Suprapubic skin (tissue), 4 donors: ENCODE results near the gene FAM120B. TPM values are rescaled to one million over a fixed set of nuclear protein-coding genes. Genes with fewer than 3 reads are reported as not detected.

Experiments
- DNase-seq, 2 donors: peaks; one replicate each; pipeline ENCODE4 v3.0.0-alpha.2; 2019; ENCODE audit warnings: low spot score in 2 of 2
- H3K27ac ChIP-seq: fragments of 200-600 bp; sonication (generic); one replicate; pipeline ENCODE4 v1.5.1; 2019
- H3K27me3 ChIP-seq: fragments of 200-600 bp; sonication (generic); one replicate; pipeline ENCODE4 v1.5.1; 2019
- H3K36me3 ChIP-seq: fragments of 200-600 bp; sonication (generic); one replicate; pipeline ENCODE4 v1.5.1; 2019
- H3K4me1 ChIP-seq: fragments of 200-600 bp; sonication (generic); one replicate; pipeline ENCODE4 v1.5.1; 2019
- H3K4me3 ChIP-seq: fragments of 200-600 bp; sonication (generic); one replicate; pipeline ENCODE4 v1.5.1; 2019; ENCODE audit warnings: mild to moderate bottlenecking
- H3K9me3 ChIP-seq: fragments of 200-600 bp; sonication (generic); one replicate; pipeline ENCODE4 v1.5.1; 2019
- CTCF ChIP-seq, 2 donors: fragments of 200-600 bp in 1 of 2; fragments of 450-650 bp in 1 of 2; sonication (generic) in 1 of 2; IDR thresholded peaks; one replicate each; pipeline ENCODE4 v1.5.1; 2016 to 2019; ENCODE audit warnings: antibody characterized with exemption in 2 of 2, mild to moderate bottlenecking in 1 of 2, moderate library complexity in 1 of 2
- EP300 ChIP-seq: sonication (generic); formaldehyde crosslinking; IDR thresholded peaks from one replicate; pipeline ENCODE4 v1.6.1; 2017; ENCODE audit warnings: antibody characterized with exemption
- POLR2A ChIP-seq, 2 donors: fragments of 450-650 bp; IDR thresholded peaks; one replicate each; pipeline ENCODE4 v1.6.1; 2017; ENCODE audit warnings: antibody characterized with exemption in 2 of 2, mild to moderate bottlenecking in 2 of 2, moderate library complexity in 2 of 2
- POLR2AphosphoS5 ChIP-seq, 3 donors: sonication (generic); formaldehyde crosslinking; IDR thresholded peaks; one replicate each; pipeline ENCODE4 v1.6.1; 2017; ENCODE audit warnings: antibody characterized with exemption in 3 of 3
- WGBS: methylation state at CpG from one replicate; pipeline ENCODE4 v1.1.5; 2018; 5-methylcytosine and 5-hydroxymethylcytosine counted together
- total RNA-seq, 4 donors: library from RNA; depleted of rRNA; stranded (reverse); fragments of >200 nt; gene quantifications; one replicate each; pipeline ENCODE4 v1.1.0, GENCODE V29; 2016

The FAM120B gene
- total RNA-seq, result 10 to 100 TPM; 19.9 to 55.4 (median 27.6) TPM

- Histone ChIP-seq H3K4me1 (peaks cover 46% of the 10 kb centered on the region), H3K27ac (peak within 1 kb of the TSS; percentile 94), H3K9me3 (no peaks in the 10 kb centered on the region), H3K4me3 (peak within 1 kb of the TSS; percentile 98), H3K27me3 (no peaks in the 10 kb centered on the region), H3K36me3 (no peaks in the 10 kb centered on the region)
- WGBS, result 0% methylated on average over 9 of the region's 97 CpGs
- TF ChIP-seq POLR2A (IDR thresholded peaks at IDR 0.05), result peak; percentile 62 to 96
- TF ChIP-seq CTCF (IDR thresholded peaks at IDR 0.05), result no peak
- no peak for TF ChIP-seq EP300
- peak; percentile 82 to 97 (median 85) for TF ChIP-seq POLR2AphosphoS5 (IDR thresholded peaks at IDR 0.05)
- DNase-seq, result peak; percentile 97 to 98
Observed at GRCh38 chr6:170306324-170307079, at the start of gene FAM120B. Gene FAM120B, plus strand, starts transcription at chr6:170306758. Its CDS starts 10,633 bp downstream, at chr6:170317391.

GRCh38 chr6:170257376-170257775 lies 49.2 kb upstream of the FAM120B start:
- TF ChIP-seq EP300 (no peak), POLR2A (IDR thresholded peaks at IDR 0.05) (no peak), POLR2AphosphoS5 (IDR thresholded peaks at IDR 0.05) (no peak), CTCF (IDR thresholded peaks at IDR 0.05) (no peak)
- Histone ChIP-seq H3K27me3 (peaks cover 12% of the 10 kb centered on the region), H3K4me3 (no peak overlapping the region), H3K27ac (no peak overlapping the region), H3K36me3 (no peaks in the 10 kb centered on the region), H3K9me3 (no peaks in the 10 kb centered on the region), H3K4me1 (no peaks in the 10 kb centered on the region)
- WGBS, result 88% methylated on average over 4 of the region's 4 CpGs
- DNase-seq, result peak in 1 of 2 donors; percentile 38

GRCh38 chr6:170258407-170258806 lies 48.2 kb upstream of the FAM120B start:
- Histone ChIP-seq H3K27ac (no peak overlapping the region), H3K4me3 (no peak overlapping the region), H3K4me1 (no peaks in the 10 kb centered on the region), H3K9me3 (no peaks in the 10 kb centered on the region), H3K27me3 (peaks cover 5% of the 10 kb centered on the region), H3K36me3 (no peaks in the 10 kb centered on the region)
- 87% methylated on average over 6 of the region's 6 CpGs for WGBS
- TF ChIP-seq POLR2AphosphoS5 (IDR thresholded peaks at IDR 0.05), result no peak
- no peak for TF ChIP-seq CTCF (IDR thresholded peaks at IDR 0.05)
- TF ChIP-seq POLR2A (IDR thresholded peaks at IDR 0.05), result no peak
- TF ChIP-seq EP300, result no peak
- peak in 1 of 2 donors; percentile 28 for DNase-seq

DNA sequence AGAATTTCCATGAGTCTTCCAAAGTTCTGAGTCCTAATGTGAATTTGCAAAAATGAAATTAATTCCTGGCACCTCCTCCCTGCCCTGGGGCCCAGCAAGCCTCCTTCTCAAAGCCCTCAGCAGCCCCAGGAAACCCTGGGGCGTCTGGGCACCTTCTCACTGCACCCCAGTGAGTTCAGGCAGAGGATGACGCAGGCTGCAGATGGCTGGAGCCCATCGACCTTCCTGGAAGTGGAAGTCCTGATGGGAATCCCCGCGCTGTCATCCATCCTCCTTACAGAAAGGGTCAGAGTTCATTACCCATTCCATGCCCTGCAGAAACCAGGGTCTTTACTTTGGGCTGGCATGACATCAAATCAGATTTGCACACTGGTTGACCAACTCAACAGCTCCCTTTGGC lies 47.3 kb upstream of the FAM120B start:
- H3K36me3 ChIP-seq, result no peaks in the 10 kb centered on the region

More for the DNA sequence above, 47.3 kb upstream of the FAM120B start:
- no peak overlapping the region for H3K4me3 ChIP-seq
- no peak overlapping the region for H3K27ac ChIP-seq
- 60% methylated on average over 5 of the region's 5 CpGs for whole genome bisulfite sequencing
- DNase-seq, result no peak
- TF ChIP-seq CTCF (IDR thresholded peaks at IDR 0.05) (no peak), EP300 (no peak), POLR2AphosphoS5 (IDR thresholded peaks at IDR 0.05) (no peak), POLR2A (IDR thresholded peaks at IDR 0.05) (no peak)
- no peaks in the 10 kb centered on the region for H3K4me1 ChIP-seq
- H3K27me3 ChIP-seq, result peaks cover 5% of the 10 kb centered on the region
- H3K9me3 ChIP-seq, result no peaks in the 10 kb centered on the region
